Measurements from ENCODE around the gene KIAA0408.
A peak's percentile ranks its signal among the peaks of the same experiment; 100 is the strongest.

The KIAA0408 gene

DNA sequence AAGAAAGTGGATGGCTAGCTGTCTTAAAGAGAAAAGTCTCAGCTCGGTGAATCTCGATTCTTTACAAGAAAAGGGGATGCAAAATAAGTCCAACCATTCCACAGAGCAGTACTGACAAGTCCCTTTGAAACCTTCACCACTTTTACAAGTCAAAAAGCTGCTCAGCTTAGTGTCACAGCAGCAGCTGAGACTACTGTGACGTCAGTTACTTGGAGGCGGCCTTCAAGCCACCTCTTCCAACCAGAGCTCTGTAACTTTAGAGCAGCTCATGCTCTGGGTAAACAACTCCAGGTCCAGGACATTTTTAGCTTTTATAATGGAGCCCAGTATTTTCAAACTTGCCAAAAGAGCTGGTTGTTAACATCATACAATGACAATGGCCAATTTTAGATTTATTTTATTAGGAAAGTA, at the start of gene KIAA0408:
TSS of gene KIAA0408 (minus strand) at position 159 of the 411 bp plus-strand sequence. CDS start 5,408 bp downstream, outside the sequence.
- peak; percentile 36 for DNase-seq

DNA sequence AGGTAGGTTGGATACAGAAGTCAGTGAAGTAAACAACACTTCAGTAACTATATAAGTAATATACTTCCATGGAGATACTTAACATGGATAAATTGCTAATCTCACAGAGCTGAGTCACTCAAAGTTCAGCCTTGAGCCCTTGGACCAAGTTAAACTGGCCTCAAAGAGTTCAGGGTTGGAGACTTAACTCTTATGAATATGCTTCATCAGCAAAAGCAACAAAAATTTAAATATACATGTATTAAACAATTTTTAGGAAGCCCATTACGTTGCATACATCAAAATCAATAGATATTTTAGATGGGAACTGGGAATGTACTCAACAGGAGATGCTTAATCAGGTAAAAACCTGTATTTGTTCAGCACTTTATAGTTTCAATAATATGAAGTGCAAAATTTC, 47.7 kb upstream of the KIAA0408 start:
- DNase-seq = no peak

DNA sequence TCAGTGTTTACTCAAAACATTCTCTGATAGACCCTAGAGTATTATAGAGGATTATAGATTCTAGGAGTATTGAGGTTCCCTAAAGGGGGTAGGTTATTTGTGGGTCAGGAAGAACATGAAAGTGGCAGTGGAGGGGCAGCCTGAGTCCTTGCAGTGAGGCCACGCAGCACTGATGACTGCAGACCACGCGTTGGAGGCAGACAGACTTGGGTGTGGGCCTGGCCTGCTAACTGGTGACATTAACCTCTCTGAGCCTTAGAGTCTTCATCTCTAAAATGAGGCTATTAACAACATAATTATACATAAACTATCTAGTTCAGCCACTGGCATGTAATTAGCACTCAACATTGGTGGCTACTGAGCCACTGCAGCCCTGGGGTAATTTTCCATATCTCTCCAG, 43.8 kb upstream of the KIAA0408 start:
- no peak for DNase-seq

DNA sequence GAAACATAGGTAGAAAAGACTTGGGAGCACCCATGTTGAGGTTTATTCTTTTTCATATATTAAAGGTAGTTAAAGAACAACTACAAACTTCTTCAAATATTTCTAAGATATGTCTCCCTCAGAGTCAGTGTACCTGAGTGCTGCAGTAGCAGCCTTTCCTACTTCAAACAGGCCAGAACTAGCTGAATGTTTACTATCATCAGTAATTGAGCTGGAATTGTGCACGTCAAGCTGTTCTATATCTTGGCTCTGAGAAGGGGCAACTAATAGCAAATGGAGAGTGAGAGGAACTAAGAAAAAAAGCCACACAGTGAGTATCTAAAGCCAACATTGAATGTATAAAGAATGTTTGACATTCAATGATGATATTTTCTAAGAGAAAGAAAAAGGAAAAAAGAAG, 38.2 kb upstream of the KIAA0408 start:
- DNase-seq = no peak

DNA sequence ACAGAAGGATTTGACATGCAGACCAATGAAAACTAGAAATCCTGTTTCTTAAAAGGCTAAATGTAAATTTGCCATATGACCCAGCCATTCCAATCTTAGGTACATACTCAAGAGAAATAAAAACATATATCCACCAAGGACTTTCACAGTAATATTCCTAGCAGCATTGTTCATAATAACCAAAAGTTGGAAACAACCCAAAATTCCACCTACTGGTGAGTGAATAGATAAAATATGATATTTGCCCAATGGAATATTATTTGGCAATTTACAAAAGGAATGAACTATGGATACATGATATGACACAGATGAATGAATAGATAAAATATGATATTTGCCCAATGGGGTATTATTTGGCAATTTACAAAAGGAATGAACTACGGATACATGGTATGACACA, 37.3 kb upstream of the KIAA0408 start:
- no peak for DNase-seq

GRCh38 chr6:127494240-127494767, 35.1 kb upstream of the KIAA0408 start:
- DNase-seq = no peak

- no peak for DNase-seq
Observed at GRCh38 chr6:127489248-127489647, 30.1 kb upstream of the KIAA0408 start.

GRCh38 chr6:127486934-127487333, 27.7 kb upstream of the KIAA0408 start:
- no peak for DNase-seq

GRCh38 chr6:127484212-127484863, 25.1 kb upstream of the KIAA0408 start:
- DNase-seq = no peak

GRCh38 chr6:127483399-127484055, 24.3 kb upstream of the KIAA0408 start:
- no peak for DNase-seq

DNA sequence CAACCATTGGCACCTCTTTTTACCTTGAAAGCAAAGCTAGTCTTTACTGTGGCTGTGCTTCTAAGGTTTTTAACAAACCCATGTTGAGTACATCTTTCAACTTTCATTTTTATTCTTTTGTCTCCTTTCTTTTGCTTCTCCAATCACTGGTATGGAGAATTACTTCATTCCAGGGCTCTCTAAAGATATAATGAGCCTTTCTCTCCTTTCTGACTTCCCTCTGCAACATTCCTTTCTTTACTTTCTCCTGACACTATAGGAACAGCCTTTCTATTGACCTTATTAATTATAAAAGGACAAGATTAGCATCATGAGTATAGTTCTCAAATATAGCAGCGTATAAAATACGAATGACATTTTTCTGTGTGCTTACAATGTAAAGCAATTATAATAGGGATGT, 23.1 kb upstream of the KIAA0408 start:
- no peak for DNase-seq

- DNase-seq = no peak
Observed at GRCh38 chr6:127481628-127482027, 22.4 kb upstream of the KIAA0408 start.

DNA sequence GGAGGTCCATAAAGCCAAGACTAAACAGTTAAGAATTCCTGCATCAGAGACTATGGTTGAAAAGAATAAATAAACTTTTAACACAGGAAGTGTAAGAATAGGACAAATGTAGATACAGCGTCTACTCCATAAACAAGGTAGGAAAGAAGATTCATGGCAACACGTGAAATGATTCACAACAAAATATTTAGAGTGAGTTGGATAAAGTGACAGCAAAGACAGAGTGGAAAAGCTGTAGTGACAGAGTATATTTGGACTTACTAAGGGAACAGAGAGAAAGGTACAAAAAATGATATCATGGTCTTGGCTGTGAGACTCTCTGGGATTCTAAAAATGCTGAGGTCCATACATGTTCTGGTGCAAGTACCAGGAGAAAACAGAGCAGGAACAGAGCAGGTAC, 21.9 kb upstream of the KIAA0408 start:
- no peak for DNase-seq

- no peak for DNase-seq
Observed at GRCh38 chr6:127477658-127478057, 18.5 kb upstream of the KIAA0408 start.

DNA sequence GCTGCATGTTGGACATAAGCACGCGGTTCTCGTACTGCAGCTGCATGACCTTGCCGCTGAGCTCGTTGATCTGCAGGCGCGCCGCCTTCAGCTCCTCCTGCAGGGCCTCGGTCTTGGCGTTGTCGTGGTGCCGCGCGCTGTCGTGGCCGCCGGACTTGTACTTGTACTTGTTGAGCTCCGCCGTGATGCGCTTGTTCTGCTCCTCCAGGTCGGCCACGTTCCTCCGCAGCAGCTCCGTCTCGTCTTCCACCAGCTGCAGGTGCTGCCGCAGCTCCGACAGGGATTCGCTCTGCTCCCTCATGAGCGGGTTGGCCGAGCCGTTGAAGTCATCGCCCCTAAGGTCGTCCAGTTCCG, 16.6 kb upstream of the KIAA0408 start:
- DNase-seq = no peak

DNA sequence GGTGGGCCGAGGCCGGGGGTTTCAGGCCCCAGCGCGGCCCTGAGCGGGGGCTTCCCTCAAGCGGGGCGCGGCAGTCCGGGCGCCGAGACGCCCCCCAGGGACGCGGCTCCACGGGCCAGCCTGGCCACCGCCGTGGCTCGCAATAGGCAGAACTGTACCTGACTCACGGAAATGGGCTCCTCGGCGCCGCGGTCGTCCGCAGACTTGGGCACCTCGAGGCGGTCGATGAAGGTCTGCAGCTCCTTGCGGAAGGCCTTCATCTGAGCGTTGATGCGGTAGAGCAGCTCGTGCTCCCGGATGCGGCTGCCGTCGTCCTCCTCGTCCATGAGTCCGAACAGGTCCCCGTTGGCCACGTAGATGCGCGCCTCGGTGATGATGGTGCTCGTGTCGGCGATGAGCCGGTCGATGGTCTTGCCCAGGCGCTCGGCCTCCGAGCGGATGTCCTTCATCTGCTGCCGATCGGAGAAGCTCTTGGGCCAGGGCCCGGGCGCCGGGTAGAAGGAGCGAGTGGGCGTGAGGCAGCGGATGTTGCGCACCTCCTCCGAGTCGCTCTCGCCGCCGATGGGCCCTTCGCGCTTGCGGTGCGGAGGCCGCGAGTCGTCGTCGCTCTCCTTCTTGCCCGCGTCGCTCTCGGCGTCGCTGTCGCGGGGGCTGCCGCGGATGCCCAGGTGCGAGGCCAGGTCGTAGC, 16.1 kb upstream of the KIAA0408 start:
- no peak for DNase-seq

GRCh38 chr6:127471379-127472255, 12.4 kb upstream of the KIAA0408 start:
- no peak for DNase-seq

DNA sequence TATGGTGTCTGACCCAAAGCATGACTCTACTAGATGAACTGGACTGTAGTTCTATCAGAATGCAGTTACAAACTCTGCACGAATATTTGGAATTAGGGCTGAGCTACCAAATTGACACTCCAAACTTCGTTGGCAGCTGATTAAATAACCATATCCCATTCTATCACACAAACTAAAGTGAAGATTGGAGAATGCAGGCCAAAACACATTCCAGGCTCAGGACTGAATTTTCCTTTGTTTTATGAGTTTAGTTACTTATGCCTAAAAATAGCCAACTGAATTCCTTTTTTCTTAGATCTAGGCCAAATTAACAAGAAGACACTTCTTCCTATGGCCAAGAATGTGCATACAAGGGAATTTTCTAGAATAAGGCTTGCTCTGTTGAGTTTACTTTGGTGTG, 9.7 kb upstream of the KIAA0408 start:
- no peak for DNase-seq

- no peak for DNase-seq
Observed at GRCh38 chr6:127466416-127466815, 7.2 kb upstream of the KIAA0408 start.

DNA sequence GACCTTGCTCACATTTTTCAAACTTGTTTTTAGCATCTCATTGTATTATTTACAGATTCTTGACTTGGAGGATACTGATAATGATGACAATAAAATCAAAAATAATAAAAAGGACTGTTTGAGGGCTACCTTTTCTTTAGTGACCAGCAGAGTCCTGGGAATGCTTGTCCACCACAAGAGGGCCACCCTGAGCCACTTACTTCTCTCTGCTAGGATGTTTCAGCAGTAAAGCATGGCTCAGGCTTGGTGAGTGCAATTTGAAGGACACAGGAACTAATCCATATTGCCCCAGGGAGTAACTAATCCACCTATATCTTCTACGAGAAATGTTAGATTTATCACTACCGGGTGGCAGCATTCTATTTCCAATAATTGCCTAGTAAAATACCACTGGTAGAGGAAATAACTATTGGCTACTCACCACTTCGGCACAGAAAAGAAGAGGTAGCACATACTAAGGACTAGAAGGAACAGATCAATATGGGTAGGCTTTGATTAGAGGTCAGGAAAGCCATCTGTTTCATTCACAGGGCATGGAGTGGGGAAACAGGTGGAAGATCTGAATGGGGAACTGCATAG, 5.8 kb upstream of the KIAA0408 start:
- peak; percentile 29 for DNase-seq

DNA sequence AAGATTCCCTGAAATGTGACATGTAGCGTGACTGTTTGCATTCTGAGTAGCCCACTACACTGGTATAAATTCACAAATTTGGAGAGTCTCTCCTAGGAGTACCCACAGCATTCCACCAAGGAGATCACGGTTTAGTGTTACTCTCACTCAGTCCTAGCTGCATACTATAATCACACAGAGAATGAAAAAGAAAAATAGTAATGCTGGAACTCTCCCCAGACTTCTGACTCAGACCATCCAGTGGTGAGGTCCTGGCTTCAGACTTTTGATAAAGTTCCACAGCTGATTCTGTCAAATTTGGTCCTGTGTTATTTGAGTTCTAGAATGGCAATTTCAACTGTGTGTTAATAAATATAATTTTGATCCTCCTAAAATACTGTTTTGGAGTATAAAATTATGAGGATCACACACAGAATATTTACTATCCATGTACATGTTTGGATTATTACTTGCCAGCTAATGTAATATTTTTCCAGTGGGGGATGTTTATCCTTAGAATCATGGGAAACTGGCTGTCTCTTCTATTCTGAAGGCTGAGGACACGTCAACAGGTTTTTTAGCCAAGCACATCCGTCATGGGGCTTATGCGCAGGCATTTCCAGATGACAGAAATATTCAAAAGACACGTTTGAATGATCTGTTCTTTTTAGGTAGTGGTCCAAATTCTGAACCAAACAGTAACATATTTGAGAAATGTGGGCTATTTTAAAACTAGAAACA, 5.1 kb upstream of the KIAA0408 start:
- no peak for DNase-seq

- DNase-seq = no peak
Observed at GRCh38 chr6:127463056-127463455, 3.9 kb upstream of the KIAA0408 start.

Measured in NCI-H510A treated with DMSO at 0.1 percent for 48 hours (cell line).